Chondrocyte (in vitro differentiated cells): ENCODE results near the gene STMN3. TPM values are rescaled to one million over a fixed set of nuclear protein-coding genes. Genes with fewer than 3 reads are reported as not detected.

Experiments used
- DNase-seq: peaks from one replicate; pipeline ENCODE4 v3.0.0; 2021; ENCODE audit warnings: mixed read lengths, low spot score
- H3K27ac Mint-ChIP-seq: one replicate; pipeline ENCODE4 v1.8.0; 2021; ENCODE audit warnings: mild to moderate bottlenecking, moderate library complexity, mixed read lengths; ENCODE audit not compliant: unreplicated experiment
- H3K27me3 Mint-ChIP-seq: 2 replicates; pipeline ENCODE4 v1.8.0; 2021; ENCODE audit warnings: low read depth, mixed read lengths
- H3K36me3 Mint-ChIP-seq: 2 replicates; pipeline ENCODE4 v1.8.0; 2021; ENCODE audit warnings: low read depth, mixed read lengths
- H3K4me1 Mint-ChIP-seq: 2 replicates; pipeline ENCODE4 v1.8.0; 2021; ENCODE audit warnings: low read depth, mild to moderate bottlenecking, mixed read lengths
- H3K4me3 Mint-ChIP-seq: one replicate; pipeline ENCODE4 v1.8.0; 2021; ENCODE audit warnings: mild to moderate bottlenecking, moderate library complexity, mixed read lengths; ENCODE audit not compliant: unreplicated experiment
- H3K9me3 Mint-ChIP-seq: 2 replicates; pipeline ENCODE4 v1.8.0; 2021; ENCODE audit warnings: low read depth, mixed read lengths
- long read RNA-seq: library from polyadenylated mRNA; stranded (forward); transcript quantifications from one replicate; pipeline ENCODE4 v2.0.0, GENCODE V29; 2021
- total RNA-seq: library from RNA; stranded (reverse); gene quantifications from 3 replicates; pipeline ENCODE4 v1.2.1, GENCODE V29; 2021
- TF ChIP-seq, protein P1 (sequence below): fragments of 200-600 bp; sonication (generic); IDR thresholded peaks from 2 replicates; pipeline ENCODE4 v1.5.0; 2021; ENCODE audit warnings: antibody characterized with exemption, mild to moderate bottlenecking, moderate library complexity

The STMN3 gene
- 7.8 to 15.0 TPM (median 7.8 TPM) in 3 replicates for total RNA-seq
- long read RNA-seq, transcript STMN3-201 (5 exons, 2,255 nt), result major isoform, 8 of 10 reads
- long read RNA-seq, partial matches to known transcripts, result 1 of 10 reads
- long read RNA-seq, other reads (novel, unspliced or antisense), result 1 of 10 reads

DNA sequence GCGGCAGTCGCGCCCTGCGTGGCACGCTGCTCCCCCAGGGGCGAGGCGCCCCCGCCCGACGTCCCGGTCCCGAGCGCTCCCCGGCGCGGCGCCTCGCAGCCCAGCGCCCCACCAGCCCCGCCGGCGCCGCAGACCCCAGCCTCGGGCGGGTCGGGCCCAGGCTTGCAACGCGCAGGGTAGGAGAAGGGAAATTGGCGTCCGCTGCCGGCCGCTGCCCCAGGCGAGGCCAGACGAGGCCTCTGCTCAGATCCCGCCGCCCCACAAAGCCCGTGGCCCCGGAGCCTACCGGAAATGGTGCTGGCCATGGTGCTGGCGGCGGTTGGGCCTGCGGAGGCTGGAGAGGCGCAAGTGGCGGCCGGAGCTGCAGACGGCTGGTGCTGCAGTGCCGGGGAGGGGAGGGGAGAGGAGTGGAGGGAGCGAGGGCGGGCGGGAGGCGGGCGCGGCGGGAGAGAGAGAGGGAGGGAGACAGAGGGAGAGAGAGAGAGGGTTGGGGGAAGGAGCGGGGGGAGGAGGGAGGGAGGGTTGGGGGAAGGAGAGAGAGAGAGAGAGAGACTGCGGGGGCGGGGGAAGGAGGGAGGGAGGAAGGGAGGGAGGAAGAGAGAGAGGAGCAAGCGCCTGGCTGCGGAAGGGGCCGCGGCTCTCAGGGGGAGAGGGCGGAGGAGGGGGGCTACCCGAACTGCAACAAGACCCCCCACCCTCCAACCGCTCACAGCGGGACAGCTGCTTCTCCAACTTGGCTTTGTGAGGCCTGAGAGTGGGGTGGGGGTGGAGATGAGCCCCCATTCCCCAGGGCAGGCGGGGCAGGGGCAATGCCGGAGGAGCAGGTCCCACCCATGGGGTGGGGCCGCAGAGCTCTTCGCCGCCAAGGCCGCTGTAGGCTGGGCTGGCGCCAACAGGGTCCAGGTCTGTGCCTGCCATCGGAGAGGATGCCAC is at the start of gene STMN3:
STMN3 (minus strand) TSS at position 384 of the 933 bp plus-strand sequence; CDS start at position 305, 79 bp downstream.
- no peaks in the 10 kb centered on the region for H3K27me3 Mint-ChIP-seq
- no peaks in the 10 kb centered on the region for H3K9me3 Mint-ChIP-seq
- H3K27ac Mint-ChIP-seq, result no peak within 1 kb of the TSS
- no peak for DNase-seq
- H3K4me1 Mint-ChIP-seq, result peaks cover 10% of the 10 kb centered on the region
- no peaks in the 10 kb centered on the region for H3K36me3 Mint-ChIP-seq
- TF ChIP-seq, protein P1, sequence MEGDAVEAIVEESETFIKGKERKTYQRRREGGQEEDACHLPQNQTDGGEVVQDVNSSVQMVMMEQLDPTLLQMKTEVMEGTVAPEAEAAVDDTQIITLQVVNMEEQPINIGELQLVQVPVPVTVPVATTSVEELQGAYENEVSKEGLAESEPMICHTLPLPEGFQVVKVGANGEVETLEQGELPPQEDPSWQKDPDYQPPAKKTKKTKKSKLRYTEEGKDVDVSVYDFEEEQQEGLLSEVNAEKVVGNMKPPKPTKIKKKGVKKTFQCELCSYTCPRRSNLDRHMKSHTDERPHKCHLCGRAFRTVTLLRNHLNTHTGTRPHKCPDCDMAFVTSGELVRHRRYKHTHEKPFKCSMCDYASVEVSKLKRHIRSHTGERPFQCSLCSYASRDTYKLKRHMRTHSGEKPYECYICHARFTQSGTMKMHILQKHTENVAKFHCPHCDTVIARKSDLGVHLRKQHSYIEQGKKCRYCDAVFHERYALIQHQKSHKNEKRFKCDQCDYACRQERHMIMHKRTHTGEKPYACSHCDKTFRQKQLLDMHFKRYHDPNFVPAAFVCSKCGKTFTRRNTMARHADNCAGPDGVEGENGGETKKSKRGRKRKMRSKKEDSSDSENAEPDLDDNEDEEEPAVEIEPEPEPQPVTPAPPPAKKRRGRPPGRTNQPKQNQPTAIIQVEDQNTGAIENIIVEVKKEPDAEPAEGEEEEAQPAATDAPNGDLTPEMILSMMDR, result no peak
- peak within 1 kb of the TSS; percentile 65 for H3K4me3 Mint-ChIP-seq

- Mint-ChIP-seq H3K27me3 (no peaks in the 10 kb centered on the region), H3K27ac (no peak overlapping the region), H3K36me3 (peaks cover 6% of the 10 kb centered on the region), H3K4me3 (no peak overlapping the region), H3K4me1 (peaks cover 39% of the 10 kb centered on the region), H3K9me3 (no peaks in the 10 kb centered on the region)
- TF ChIP-seq, protein P1, result no peak
- peak; percentile 74 for DNase-seq
Measured at GRCh38 chr20:63702036-63702665, 48.9 kb upstream of the STMN3 start.

GRCh38 chr20:63701329-63702035 is 48.3 kb upstream of the STMN3 start:
- peak; percentile 83 for DNase-seq
- TF ChIP-seq, protein P1, result no peak
- Mint-ChIP-seq H3K9me3 (no peaks in the 10 kb centered on the region), H3K4me3 (no peak overlapping the region), H3K36me3 (peaks cover 5% of the 10 kb centered on the region), H3K27me3 (no peaks in the 10 kb centered on the region), H3K27ac (no peak overlapping the region), H3K4me1 (peaks cover 34% of the 10 kb centered on the region)

DNA sequence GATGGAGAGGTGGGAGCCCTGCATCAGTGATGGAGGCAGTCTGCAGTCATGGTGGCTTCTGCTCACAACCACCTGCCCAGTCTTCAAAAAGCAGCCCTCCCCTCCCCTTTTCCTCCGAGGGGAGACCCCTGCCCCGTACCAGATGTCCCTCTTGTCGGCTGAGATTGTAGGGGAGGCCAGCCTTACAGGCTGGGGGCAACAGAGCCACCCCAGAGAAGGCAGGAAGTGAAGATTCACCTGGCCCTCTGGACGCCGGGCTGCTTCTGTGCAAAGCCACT is 47.8 kb upstream of the STMN3 start:
- Mint-ChIP-seq H3K27ac (no peak overlapping the region), H3K4me1 (peaks cover 29% of the 10 kb centered on the region), H3K4me3 (no peak overlapping the region), H3K9me3 (no peaks in the 10 kb centered on the region), H3K27me3 (no peaks in the 10 kb centered on the region), H3K36me3 (peaks cover 5% of the 10 kb centered on the region)
- DNase-seq, result peak; percentile 72
- TF ChIP-seq, protein P1, result no peak
